PC-3 (cell line): ENCODE results near the gene OR6N2. TPM values are rescaled to one million over a fixed set of nuclear protein-coding genes. Genes with fewer than 3 reads are reported as not detected.

Experiments
- ATAC-seq: fragments of 200-7000 bp; cut with Tn5 transposase; 2 replicates; pipeline ENCODE4 v1.9.1; 2020; ENCODE audit warnings: mild to moderate bottlenecking, moderate library complexity
- BruUV-seq: library from RNA; stranded (reverse); fragments of 400-500 nt; replicated peaks from 2 replicates; lab custom pipeline; 2021; lab: Mats Ljungman, UMichigan
- CTCF ChIA-PET: fragments of 300-600 bp; sonication (Branson Sonifier 250); formaldehyde crosslinking; loops from one replicate; lab custom pipeline; 2022; ENCODE audit warnings: antibody characterized with exemption; lab: Charles Lee
- POLR2A ChIA-PET: fragments of 300-600 bp; sonication (Branson Sonifier 250); formaldehyde crosslinking; loops from one replicate; lab custom pipeline; 2022; ENCODE audit warnings: antibody characterized with exemption; ENCODE audit not compliant: unreplicated experiment; lab: Charles Lee
- DNase-seq: peaks from one replicate; pipeline ENCODE4 v3.0.0-alpha.2; 2015
- H2AFZ ChIP-seq: fragments of 300-600 bp; sonication (generic); 2 replicates; pipeline ENCODE4 v1.6.0; 2016; ENCODE audit warnings: antibody characterized with exemption, low read length
- H3F3A ChIP-seq: fragments of 300-600 bp; sonication (generic); one replicate; pipeline ENCODE4 v1.6.0; 2017; ENCODE audit warnings: antibody characterized with exemption, low read length, control low read depth, mild to moderate bottlenecking; ENCODE audit not compliant: unreplicated experiment
- H3K27ac ChIP-seq: fragments of 300-600 bp; sonication (generic); 2 replicates; pipeline ENCODE4 v1.5.1; 2016; ENCODE audit warnings: mild to moderate bottlenecking, low read length
- H3K27me3 ChIP-seq: fragments of 300-600 bp; sonication (generic); 2 replicates; pipeline ENCODE4 v1.6.1; 2016; ENCODE audit warnings: low read length, mixed read lengths
- H3K36me3 ChIP-seq: fragments of 300-600 bp; sonication (generic); 2 replicates; pipeline ENCODE4 v1.6.1; 2016; ENCODE audit warnings: low read depth, mixed run types, low read length, mixed read lengths
- H3K4me1 ChIP-seq: fragments of 300-600 bp; sonication (generic); 2 replicates; pipeline ENCODE4 v1.5.1; 2016; ENCODE audit warnings: low read length; ENCODE audit not compliant: insufficient read depth
- H3K4me2 ChIP-seq: fragments of 300-600 bp; sonication (generic); 2 replicates; pipeline ENCODE4 v1.6.0; 2016; ENCODE audit warnings: low read length
- H3K4me3 ChIP-seq: fragments of 300-600 bp; sonication (generic); 2 replicates; pipeline ENCODE4 v1.5.1; 2016; ENCODE audit warnings: mild to moderate bottlenecking, low read length, mixed read lengths
- H3K79me2 ChIP-seq: fragments of 300-600 bp; sonication (generic); 2 replicates; pipeline ENCODE4 v1.6.1; 2017; ENCODE audit warnings: low read length, mixed read lengths
- H3K9ac ChIP-seq: fragments of 300-600 bp; sonication (generic); 2 replicates; pipeline ENCODE4 v1.6.0; 2016; ENCODE audit warnings: mild to moderate bottlenecking, low read length
- H3K9me2 ChIP-seq: fragments of 300-600 bp; sonication (generic); replicated peaks from 2 replicates; pipeline ENCODE4 v1.6.1; 2016; ENCODE audit warnings: mixed run types, low read length, mixed read lengths
- H3K9me3 ChIP-seq: fragments of 300-600 bp; sonication (generic); 2 replicates; pipeline ENCODE4 v1.6.1; 2016; ENCODE audit warnings: low read length, mixed read lengths
- H4K20me1 ChIP-seq: fragments of 300-600 bp; sonication (generic); 2 replicates; pipeline ENCODE4 v1.6.1; 2016; ENCODE audit warnings: low read length, mixed read lengths
- CTCF ChIP-seq: fragments of 300-600 bp; sonication (generic); conservative IDR thresholded peaks from 2 replicates; pipeline ENCODE4 v1.5.1; 2017; ENCODE audit warnings: antibody characterized with exemption, low read depth, mild to moderate bottlenecking, low read length
- EZH2 ChIP-seq: fragments of 300-600 bp; sonication (generic); IDR thresholded peaks from one replicate; pipeline ENCODE4 v1.6.1; 2017; ENCODE audit warnings: antibody characterized with exemption, mild to moderate bottlenecking, low read length; ENCODE audit not compliant: unreplicated experiment
- EZH2phosphoT487 ChIP-seq: fragments of 300-600 bp; sonication (generic); IDR thresholded peaks from 2 replicates; pipeline ENCODE4 v1.6.1; 2018; ENCODE audit warnings: mild to moderate bottlenecking, antibody characterized with exemption, low read length, borderline replicate concordance
- intact Hi-C: fragments of 100-400 bp; cut with micrococcal nuclease; formaldehyde crosslinking; loops from 2 replicates; pipeline ENCODE4 v1.9.0; 2023
- total RNA-seq: library from RNA; depleted of rRNA; stranded (reverse); fragments of >200 nt; gene quantifications from 2 replicates; pipeline ENCODE4 v1.2.3, GENCODE V29; 2014

Gene OR6N2
- total RNA-seq, 1 experiment from 2014 or later = not detected

GRCh38 chr1:158813164-158813563 lies 32.2 kb upstream of the OR6N2 start:
- ChIA-PET CTCF (no interaction called here), POLR2A (no interaction called here)
- no peak for TF ChIP-seq EZH2
- no peak for TF ChIP-seq CTCF
- no peak for TF ChIP-seq EZH2phosphoT487
- no peaks in the 10 kb centered on the region for H3K9me3 ChIP-seq
- H4K20me1 ChIP-seq = no peaks in the 10 kb centered on the region
- H3K9me2 ChIP-seq = no peaks in the 10 kb centered on the region
- intact Hi-C loops = no loop called here
- H3K27me3 ChIP-seq = peaks cover 16% of the 10 kb centered on the region
- H3K36me3 ChIP-seq = no peaks in the 10 kb centered on the region
- ATAC-seq (no peak), DNase-seq (no peak)
- no peaks in the 10 kb centered on the region for H3K4me1 ChIP-seq
- H3K9ac ChIP-seq = no peak overlapping the region
- no peak overlapping the region for H3K4me3 ChIP-seq
- BruUV-seq = no TSS peak
- H3K79me2 ChIP-seq = no peaks in the 10 kb centered on the region
- H3K27ac ChIP-seq = no peak overlapping the region
- H2AFZ ChIP-seq = no peak overlapping the region
- H3K4me2 ChIP-seq = no peak overlapping the region
- H3F3A ChIP-seq = no peaks in the 10 kb centered on the region

- ChIA-PET POLR2A (no interaction called here), CTCF (no interaction called here)
- Histone ChIP-seq H3K4me2 (no peak overlapping the region), H3K9me2 (no peaks in the 10 kb centered on the region), H3F3A (no peaks in the 10 kb centered on the region), H4K20me1 (no peaks in the 10 kb centered on the region), H3K9ac (no peak overlapping the region), H3K4me3 (no peak overlapping the region), H3K36me3 (no peaks in the 10 kb centered on the region), H3K4me1 (no peaks in the 10 kb centered on the region), H3K27me3 (peaks cover 16% of the 10 kb centered on the region), H3K79me2 (no peaks in the 10 kb centered on the region), H2AFZ (no peak overlapping the region), H3K9me3 (no peaks in the 10 kb centered on the region), H3K27ac (no peak overlapping the region)
- intact Hi-C loops = no loop called here
- ATAC-seq (no peak), DNase-seq (no peak)
- TF ChIP-seq EZH2 (no peak), CTCF (no peak), EZH2phosphoT487 (no peak)
- BruUV-seq = no TSS peak
These were observed 31.3 kb upstream of the OR6N2 start for GRCh38 chr1:158812336-158812735.

GRCh38 chr1:158810311-158810710 lies 29.3 kb upstream of the OR6N2 start:
- Histone ChIP-seq H3K9ac (no peak overlapping the region), H3K4me2 (no peak overlapping the region), H3K36me3 (no peaks in the 10 kb centered on the region), H3K27ac (no peak overlapping the region), H3K9me2 (no peaks in the 10 kb centered on the region), H3K4me3 (no peak overlapping the region), H3K27me3 (peaks cover 16% of the 10 kb centered on the region), H3K9me3 (no peaks in the 10 kb centered on the region), H2AFZ (no peak overlapping the region), H4K20me1 (no peaks in the 10 kb centered on the region), H3K79me2 (no peaks in the 10 kb centered on the region), H3K4me1 (no peaks in the 10 kb centered on the region), H3F3A (no peaks in the 10 kb centered on the region)
- no TSS peak for BruUV-seq
- no peak for DNase-seq
- ChIA-PET POLR2A (no interaction called here), CTCF (no interaction called here)
- intact Hi-C loops = no loop called here
- no peak for TF ChIP-seq EZH2phosphoT487
- no peak for TF ChIP-seq CTCF
- TF ChIP-seq EZH2 = no peak
- no peak for ATAC-seq
